GM13977 (cell line): ENCODE data around the gene CCNJL.

Experiments
- DNase-seq: peaks from one replicate; pipeline ENCODE4 v3.0.0; 2012; ENCODE audit warnings: low spot score
- CTCF ChIP-seq: IDR thresholded peaks from 2 replicates; pipeline ENCODE4 v1.5.1; 2012; ENCODE audit warnings: mild to moderate bottlenecking, control low read depth; ENCODE audit not compliant: insufficient read depth; ENCODE audit errors: extremely low read depth, missing control alignments
- in situ Hi-C: fragments of 300-500 bp; cut with MboI; formaldehyde crosslinking; loops from one replicate; pipeline ENCODE4 v1.12.0; 2022; ENCODE audit warnings: low sequenced_read_pairs, low pct_unique_long_range_greater_than_20kb, mixed read lengths, inconsistent platforms; ENCODE audit not compliant: unreplicated experiment

The CCNJL gene

GRCh38 chr5:160357394-160357793, 45.0 kb upstream of the CCNJL start:
- DNase-seq = no peak
- no peak for TF ChIP-seq CTCF
- in situ Hi-C loops = no loop called here

GRCh38 chr5:160356550-160357347, 44.4 kb upstream of the CCNJL start:
- TF ChIP-seq CTCF = no peak
- in situ Hi-C loops = no loop called here
- DNase-seq = no peak

- TF ChIP-seq CTCF = no peak
- DNase-seq = no peak
- in situ Hi-C loops = no loop called here
Measured at GRCh38 chr5:160354666-160355065, 42.3 kb upstream of the CCNJL start.

GRCh38 chr5:160353379-160353778, 41.0 kb upstream of the CCNJL start:
- no peak for TF ChIP-seq CTCF
- DNase-seq = no peak
- in situ Hi-C loops = no loop called here

- in situ Hi-C loops = no loop called here
- DNase-seq = no peak
- no peak for TF ChIP-seq CTCF
Measured at GRCh38 chr5:160352308-160352707, 39.9 kb upstream of the CCNJL start.

GRCh38 chr5:160349935-160350303, 37.6 kb upstream of the CCNJL start:
- in situ Hi-C loops = loop anchor here (10.0 kb wide), 1 partner anchor 155 kb away; no protein-coding TSS in a partner anchor
- no peak for TF ChIP-seq CTCF
- no peak for DNase-seq
